Left kidney (tissue), 2 donors: ENCODE results near the gene SCUBE1. TPM values are rescaled to one million over a fixed set of nuclear protein-coding genes. Genes with fewer than 3 reads are reported as not detected.

Source experiments
- DNase-seq: peaks from one replicate; pipeline ENCODE4 v3.0.0-alpha.2; 2013
- polyA plus RNA-seq: library from polyadenylated mRNA; unstranded; fragments of 120-200 nt; gene quantifications from one replicate; pipeline ENCODE4 v1.2.1, GENCODE V29; 2013; ENCODE audit not compliant: insufficient read length

The SCUBE1 gene
- polyA plus RNA-seq, 1 donor: 8.7 TPM

DNA sequence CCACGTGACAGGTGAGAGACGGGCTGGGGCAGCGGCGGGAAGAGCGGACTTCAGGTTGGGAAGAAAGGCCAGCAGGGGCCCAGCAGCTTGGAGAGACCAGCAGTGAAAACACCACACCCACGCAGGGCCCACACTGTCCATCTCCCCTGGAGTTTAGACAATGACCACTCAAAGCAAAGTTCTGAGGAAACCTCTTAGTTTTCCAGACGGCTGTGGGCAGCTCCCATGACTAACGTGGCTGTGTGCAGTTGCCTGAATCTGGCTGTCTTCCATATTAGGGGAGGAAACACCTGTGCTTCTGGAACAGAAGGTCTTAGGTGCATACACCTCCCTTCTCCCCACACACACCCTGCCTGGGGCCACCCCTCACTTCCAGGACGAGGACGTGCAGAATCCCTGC, 85.6 kb downstream of the SCUBE1 start:
- no peak for DNase-seq

DNA sequence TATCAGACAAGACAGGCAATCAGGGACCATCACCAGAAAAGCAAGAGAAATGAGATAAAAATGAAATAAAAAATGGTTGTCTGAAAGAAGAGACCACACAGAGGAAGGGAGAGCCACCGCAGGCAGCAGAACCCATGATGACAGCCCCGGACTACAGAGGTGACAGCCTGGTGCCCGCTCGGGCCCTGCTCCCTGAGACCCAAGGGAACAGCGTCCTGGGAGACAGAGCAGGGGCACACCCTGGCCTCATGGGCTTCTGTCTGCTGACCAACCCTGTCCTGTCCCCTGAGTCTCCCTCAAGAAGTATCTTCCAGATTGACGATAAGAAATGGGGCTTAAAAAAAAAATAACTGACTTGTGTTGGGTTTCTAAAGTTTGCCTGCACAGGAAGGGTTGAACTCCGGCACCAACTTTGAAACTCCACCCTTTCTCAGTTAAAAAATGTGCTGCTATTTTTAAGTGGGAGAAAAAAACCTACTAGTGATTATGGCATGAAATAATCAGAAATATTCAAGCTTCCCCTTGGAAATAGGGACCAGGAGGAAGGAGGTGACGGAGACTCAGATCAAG, 86.1 kb downstream of the SCUBE1 start:
- no peak for DNase-seq

DNA sequence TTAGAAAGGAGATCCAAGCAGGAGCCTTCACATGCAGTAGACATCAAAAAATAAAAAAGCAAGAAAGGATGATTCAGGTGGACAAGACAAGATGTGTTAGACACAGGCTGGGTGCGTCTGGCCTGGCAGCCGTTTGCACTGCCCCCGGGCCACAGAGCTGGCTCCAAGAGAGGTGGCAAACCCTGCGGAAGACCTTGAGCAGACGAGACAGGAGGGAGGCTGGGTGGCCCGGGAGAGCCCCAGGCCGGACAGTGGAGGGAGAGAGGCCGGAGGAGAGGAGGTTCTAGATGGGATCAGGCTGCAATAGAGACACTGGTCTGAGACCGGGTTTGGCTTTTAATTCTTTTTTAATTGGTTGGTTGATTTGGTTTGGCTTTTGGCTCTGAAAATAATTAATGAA, 86.6 kb downstream of the SCUBE1 start:
- DNase-seq: no peak

DNA sequence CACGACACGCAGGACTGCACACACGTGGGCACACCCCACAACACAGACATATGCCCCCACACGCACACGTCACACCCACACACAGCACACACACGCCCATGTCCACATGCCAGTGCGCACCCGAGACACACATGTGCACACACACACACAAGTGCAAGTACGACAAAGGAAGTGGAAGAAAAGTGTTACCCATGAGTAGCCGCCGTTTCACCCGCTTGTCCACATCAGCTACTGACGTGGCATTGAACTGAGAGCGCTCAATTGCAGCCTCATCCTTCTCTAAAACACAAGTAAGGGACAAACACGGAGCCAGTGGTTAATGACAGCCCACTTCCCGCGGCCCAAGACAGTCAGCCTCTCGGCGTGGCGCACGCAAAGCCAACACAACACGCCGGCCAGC, 87.9 kb downstream of the SCUBE1 start:
- no peak for DNase-seq

DNA sequence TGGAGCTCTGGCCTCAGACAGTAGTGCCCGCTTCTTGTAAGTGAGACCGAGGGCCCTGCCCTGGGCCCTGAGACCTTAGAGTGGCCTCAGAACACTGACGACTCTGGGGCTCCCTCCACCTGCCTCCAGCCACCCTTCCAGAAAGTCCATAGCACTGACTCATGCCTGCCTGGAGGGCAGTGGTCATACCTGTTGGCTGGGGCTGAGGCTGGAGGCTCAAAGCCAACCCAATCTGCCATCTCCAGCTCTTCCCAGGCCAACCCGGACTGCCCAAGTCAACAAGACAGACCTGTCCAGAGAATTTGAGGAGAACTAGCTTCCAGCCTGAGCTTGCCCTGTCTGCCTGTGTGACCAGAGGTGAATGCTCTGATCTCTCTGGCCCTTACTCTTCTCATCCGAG, 89.3 kb downstream of the SCUBE1 start:
- no peak for DNase-seq

DNA sequence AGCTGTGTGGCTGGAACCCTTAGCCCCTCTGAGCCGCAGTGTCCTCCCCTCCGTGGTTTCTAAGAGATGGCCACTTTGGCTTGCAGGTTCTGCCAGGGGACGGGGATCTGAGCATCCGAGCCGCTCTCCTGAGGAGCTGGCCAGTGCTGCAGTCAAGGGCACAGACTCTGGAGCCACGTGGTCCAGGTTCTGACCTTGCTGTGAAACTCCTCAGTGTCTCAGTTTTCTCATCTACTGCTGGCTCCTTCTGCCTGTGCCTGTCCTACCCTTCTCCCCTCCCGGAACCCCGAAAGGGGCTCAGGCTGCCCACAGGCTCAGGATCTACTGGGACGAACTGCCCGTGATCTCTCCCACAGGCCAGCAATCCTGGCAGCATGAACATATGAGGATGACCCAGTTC, 90.9 kb downstream of the SCUBE1 start:
- DNase-seq: no peak

DNA sequence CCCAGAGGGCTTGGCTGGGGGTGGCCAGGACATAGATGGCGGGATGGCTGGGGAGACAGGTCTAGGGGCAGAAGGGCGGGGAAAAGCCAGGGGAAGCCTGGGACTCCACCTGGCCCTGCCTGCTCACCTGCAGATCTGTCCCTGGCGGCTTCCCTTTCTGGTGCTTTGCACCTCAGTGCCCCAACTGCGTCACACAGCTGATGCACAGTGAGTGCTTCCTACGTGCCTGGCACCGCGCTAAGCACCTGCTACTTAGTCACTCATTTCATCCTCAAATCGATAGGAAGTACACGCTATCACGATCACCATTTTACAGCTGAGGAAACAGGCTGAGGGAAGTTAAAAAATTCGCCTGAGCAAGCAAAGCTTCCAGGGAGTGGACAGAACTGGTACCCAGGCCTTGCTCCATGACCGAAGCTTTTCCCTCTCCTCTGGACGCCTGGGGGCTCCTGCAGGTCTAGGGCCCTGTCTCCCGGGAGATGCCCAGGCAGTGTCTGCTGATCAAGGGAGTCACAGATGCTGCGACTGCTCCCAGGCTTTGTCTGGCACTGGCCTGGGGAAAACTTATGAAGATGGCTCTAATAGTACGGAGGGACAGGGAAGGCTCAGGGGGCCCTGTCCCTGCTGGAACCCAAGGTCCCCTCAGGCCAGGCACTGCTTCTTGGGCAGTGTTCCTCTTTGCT, 93.2 kb downstream of the SCUBE1 start:
- no peak for DNase-seq

DNA sequence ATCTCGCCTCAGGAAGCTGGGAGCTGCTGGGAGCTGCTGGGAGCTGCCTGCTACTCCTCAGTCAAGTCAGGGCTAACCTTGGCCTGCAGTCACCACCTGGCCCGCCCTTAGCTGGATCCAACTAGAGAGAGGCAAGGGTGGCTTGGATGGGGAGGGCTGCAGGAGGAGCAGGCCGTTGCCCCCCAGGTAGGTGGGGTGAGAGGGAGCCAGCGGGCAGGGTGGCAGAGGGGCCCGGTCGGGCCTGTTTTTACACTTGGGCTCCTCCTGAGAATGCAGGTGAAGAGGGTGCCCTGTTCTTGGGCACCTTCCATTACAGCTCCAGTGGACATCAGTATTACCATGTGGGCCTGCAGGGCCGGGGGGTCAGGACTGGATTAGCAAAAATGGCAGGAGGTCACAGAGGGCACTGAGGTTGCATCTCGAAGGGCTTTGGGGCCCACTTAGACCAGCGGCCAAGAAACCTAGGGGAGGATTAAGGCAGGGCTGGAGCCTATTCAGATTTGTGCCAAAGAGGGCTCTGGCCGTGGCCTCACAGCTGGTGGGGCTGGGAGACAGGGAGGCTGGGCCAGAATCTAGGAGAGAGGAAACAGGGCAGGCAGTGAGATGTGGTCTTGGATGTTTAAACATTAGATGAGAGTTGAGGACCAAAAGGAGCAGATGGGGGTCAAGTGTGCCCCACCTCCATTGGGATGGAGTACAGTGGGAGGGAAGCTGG, 95.5 kb downstream of the SCUBE1 start:
- no peak for DNase-seq

DNA sequence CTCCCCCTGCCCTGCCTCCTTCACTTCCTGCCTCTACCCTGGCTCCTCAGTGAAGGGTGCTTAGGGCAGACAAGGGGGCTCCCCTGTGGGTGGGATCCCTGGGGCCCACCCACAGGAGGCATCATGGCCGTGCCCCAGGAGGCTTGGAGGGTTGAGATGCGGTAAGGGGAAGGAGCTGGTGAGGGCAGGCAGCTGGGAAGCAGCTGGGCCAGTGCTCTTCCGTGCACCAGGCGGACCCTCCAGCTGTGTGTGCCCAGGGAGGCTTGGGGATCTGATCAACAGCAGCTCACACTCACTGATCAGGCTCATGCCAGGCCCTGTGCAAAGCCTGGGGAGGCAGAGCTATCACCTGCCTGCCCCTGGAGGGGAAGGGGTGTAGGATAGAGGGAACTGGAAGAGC, 97.0 kb downstream of the SCUBE1 start:
- no peak for DNase-seq

DNA sequence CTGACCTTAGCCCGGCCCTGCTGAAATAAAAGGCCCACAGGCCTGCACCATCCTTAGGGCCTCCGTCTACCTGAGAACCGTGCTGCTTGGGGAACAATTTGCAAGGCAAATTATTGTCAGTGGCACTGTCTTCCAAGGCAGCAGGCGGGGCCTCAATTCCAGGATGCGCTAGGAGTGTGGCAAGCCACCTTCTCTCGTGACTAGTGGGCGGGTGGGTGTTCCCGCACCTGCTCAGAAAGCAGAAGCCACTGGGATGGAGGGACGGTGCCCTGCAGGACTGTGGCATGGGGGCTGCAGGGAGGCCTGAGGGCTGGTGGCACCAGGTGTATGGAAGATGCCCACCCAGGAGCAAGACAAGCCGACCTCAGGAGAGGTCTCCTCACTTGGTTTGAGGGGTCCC, 97.5 kb downstream of the SCUBE1 start:
- DNase-seq: no peak

DNA sequence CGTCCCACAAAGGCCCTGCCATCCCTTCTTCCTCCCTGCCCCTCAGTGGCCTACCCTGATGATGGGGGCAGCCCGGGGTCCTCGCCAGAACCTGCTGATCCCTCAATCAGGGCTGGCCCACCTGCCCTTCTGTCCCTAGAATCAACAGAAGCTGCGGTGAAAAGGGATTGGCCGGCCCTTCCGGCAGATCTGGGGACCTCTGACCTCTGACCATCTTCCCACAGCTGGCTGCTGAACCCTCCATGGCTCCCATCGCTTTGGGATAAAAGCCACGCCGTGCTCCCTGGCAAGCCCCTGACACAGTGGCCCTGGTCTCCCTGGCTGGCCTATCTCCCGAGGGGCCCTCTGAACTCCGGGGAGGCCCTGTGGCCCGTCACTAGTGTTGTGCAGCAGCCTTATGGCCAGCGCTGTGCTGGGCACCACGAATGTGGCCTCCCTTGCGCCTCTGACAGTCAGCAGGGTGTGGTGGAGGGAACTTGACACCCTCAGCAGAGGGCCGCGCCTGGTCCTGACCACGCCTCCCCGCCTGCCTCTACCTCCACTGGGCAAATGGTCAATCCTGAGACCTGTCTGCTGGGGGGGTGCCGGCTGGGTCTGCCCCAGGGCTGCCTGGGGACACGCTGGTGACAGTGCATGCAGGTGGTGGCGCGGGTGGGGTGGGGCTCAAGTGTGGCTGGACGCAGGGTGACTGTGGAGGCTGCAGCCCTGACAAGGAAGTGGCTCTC, 98.2 kb downstream of the SCUBE1 start:
- no peak for DNase-seq

DNA sequence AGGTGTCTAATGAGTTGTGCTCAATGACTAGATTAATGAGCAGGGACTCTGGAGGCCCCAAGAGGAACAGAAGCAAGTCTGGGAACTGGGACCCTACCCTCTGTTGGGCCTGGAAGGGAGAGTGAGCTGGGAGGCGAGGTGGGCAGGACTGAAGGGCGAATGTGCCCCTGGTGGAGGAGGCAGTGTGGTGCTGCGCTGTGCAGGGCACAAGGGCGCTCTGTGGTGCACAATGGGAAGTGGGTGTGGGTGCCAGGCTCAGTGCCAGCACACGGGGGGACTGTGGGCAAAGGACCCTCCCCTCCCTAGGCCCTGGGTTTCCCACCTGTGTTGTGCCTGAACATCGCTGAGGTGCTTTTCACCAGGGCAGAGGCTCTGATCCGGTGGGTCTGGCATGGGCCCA, 98.8 kb downstream of the SCUBE1 start:
- DNase-seq: no peak

DNA sequence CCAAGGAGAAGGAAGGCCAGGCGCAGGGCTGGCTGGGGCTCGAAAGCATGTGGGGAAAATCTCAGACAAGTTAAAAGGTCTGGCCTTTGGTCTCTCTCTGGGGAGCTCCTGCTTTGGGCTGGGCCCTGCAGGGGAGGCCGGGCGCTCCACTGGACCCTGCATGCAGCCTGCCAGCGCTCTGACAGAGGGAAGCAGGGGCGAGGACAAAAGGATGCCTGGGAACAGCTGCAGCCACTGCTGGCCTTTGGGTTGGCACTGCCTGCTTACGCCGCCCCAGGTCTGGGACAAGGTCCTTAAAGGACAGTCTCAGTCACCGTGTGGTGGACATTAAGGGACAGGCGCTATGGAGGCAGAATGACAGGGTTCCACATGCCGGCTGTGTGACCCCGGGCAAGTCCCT, 99.8 kb downstream of the SCUBE1 start:
- no peak for DNase-seq

DNA sequence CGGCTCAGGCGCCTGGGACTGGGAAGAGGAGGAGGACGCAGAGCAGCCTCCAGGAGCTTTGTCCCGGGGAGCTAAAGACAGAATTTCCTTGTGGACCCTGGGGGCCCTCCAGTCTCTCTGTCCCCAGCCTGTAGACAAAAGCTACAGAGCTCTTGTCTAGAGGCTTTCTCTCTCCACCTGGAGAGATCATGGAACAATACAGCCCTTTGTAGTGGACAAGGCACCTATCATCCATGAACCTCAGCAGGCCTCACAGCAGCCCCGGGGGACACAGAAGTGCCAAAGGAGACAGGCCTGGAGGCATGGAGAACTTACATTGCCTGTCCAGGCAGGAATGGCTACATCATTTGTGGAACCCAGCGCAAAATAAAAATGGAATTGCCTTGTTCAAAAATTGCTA, 100.5 kb downstream of the SCUBE1 start:
- no peak for DNase-seq

DNA sequence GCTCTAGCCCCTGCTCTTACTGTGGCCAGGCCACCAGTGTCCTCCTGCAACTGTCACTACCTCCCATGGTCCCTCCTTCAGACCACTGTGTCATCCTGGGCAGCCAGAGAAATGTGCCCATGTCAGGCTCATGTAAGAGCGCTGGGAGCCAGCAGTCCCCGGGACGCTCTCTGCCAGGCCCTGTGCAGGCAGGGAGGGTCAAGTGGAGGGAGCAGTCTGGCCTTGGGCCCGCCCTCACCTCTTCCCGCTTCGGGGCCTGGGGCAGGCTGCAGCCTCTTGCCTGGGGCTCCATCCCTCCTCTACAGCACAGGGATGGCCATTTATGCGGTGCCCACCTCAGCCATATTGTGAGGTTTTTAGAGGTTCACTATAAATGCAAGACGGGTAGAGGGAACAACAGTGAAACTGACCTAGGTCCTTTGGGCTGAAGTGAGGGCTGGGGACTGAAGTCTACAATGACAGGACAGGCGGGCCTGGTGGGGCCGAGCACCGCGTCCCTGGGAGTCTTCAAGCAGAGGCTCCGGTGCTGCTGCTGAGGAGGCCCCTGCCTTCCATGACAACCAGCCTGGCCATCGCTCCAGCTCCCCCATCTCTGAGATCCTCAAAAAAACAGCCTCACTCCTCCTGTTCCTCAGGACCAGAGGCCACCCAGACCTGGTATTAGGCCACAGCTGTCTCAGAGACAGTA, 101.3 kb downstream of the SCUBE1 start:
- DNase-seq: no peak

DNA sequence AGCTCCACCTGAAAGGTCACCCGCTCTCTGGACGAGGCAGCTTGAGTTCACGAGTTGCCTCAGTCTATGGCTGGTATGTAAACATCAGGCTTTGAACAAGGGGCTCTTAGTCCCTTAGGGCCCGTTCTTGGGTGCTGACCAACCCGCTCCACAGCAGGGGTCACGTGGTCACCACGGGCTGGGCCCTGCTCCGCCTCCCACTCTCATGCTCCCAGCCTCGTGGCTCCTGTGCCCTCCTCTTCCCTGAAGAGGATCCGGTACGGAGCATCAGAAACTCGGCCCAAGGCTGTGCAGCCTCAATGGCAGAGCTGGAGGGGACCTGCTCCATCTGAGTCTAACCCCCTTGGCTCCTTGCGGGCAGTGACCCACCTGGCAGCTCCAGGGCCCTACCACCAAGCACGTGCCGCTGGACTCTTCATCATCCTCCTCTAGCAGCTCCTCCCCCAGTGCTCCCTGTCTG, 102.0 kb downstream of the SCUBE1 start:
- DNase-seq: no peak

DNA sequence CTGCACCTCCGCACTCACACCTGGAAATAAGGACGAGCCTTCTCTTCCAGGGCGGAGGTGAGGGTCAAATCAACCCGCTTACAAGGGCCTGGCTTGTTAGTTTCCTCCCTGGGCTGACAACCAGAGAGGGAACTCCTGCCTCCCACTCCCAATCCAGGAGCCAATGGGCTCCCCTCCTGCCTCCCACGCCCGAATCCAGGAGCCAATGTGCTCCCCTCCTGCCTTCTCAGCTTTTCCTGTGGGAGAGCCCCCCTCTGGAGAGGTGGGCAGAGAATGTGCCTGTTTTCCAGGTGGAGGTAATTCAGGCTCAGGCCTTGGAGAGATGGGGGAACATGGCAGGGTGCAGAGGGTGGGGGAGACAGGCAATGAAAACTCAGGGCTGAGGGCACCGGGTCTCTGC, 102.6 kb downstream of the SCUBE1 start:
- DNase-seq: no peak

DNA sequence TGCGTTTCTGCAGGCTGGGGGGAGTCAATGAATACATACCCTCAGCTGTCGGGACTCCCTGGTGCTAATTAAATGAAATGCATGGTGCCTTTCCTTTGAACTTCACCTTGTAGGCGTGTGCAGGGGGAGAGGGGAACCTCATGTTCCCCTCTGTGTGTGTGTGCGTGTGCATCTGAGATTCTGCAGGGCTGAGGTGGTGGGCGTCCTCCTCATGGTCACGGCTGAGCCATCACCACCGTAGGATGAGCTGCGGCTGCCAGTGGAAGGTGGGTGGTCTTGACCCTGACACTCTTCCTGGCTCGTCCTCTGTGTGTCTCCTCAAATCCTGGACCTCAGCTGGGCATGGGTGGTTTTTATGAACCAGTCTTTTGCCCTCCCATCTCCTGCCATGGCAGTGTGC, 103.2 kb downstream of the SCUBE1 start:
- DNase-seq: no peak

DNA sequence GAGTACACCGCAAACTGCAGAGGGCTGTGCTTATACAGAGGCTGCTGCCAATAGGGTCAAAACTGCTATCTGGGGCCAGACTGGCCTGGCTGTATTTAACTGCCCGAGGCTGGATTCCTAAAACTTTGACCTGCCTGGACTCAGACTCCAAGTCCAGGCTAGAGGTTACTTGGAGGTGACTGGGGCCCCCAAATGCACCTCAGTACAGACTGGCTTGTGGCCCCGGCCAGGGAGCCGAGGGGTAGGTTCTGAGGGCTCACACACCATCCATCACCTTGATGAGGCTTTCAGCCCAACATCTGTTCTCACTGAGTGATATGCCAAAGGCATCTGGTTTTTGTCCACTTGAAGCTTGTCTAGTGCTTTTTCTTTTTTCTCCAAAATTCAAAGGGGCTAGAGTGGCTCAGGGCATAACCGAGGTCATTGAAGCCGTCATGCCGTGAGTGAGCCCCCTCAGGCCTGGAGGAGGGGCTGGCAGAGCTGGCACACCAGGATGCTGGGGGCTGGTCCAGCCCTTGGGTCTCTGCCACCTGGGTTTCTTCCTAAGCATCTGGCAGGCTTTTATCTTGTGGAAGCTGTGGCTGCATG, 103.9 kb downstream of the SCUBE1 start:
- DNase-seq: peak; percentile 19

DNA sequence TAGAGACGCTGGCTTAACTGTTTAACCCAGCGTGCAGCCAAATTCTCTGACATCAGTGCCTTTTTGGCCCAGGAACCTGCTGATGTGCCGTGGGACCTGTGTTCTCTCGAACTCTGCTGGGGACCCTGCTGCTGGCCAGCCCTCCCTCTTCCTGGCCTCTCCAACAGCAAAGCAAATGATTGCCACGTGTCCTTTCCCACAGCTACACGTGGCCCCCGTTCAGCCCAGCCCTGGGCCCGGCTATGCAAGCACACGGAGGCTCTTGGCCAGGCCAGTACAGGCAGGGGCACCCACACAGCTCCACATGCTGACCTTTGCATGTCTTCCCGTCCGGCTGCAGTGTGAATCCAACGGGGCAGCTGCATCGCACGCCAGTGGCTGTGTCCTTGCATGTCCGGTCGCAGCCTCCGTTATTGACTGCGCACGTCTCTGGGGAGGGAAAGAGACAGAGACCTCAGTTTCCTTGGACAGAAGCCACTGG, 104.6 kb downstream of the SCUBE1 start:
- no peak for DNase-seq

DNA sequence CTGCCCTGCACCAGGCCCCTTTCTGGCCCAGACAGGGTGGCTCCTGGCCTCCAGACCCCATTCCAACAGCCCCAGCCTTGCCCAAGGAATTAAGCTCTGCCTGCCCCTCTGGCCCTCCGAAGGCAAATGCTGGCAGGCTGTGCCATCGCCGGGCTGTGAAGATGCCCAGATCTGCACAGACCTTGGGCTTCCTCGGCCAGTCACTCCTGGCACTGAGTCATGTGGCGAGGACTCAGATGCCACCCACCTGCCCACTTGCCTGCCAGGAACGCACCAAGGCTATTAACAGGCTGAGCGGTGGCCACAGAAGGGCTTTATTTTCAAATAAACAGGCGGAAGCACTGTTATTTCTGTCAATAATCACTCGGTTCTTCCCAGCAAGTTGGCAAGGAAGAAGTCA, 105.9 kb downstream of the SCUBE1 start:
- DNase-seq: no peak
